ENCODE results near the gene FBXW10B. TPM values are rescaled to one million over a fixed set of nuclear protein-coding genes. Genes with fewer than 3 reads are reported as not detected.
"Not testable (repeated sequence)": the region's sequence is repeated elsewhere in the genome, so short reads cannot be mapped to it uniquely, and the experiment has no call there.

Gene FBXW10B
- total RNA-seq, 4 donors from 2014 or later: 0.41 to 0.64 TPM; not detected in 2

GRCh38 chr17:15652960-15653359, 33.5 kb upstream of the FBXW10B start:
- TF ChIP-seq CTCF (IDR thresholded peaks at IDR 0.05) (no peak), POLR2A (IDR thresholded peaks at IDR 0.05) (no peak)
- H3K9me3 ChIP-seq: no peaks in the 10 kb centered on the region
- H3K36me3 ChIP-seq: no peaks in the 10 kb centered on the region
- no peak overlapping the region for H3K4me3 ChIP-seq
- no peak overlapping the region for H3K27ac ChIP-seq
- DNase-seq: no peak
- intact Hi-C loops (cut with DNase I; ENCODE audit: low total_unique reads): no loop called here
- H3K27me3 ChIP-seq: no peaks in the 10 kb centered on the region
- H3K4me1 ChIP-seq: peaks cover 0 to 3% of the 10 kb centered on the region in 2 donors

- peak; percentile 91 for DNase-seq
- peak overlapping the region; percentile 62 to 70 for H3K27ac ChIP-seq
- TF ChIP-seq POLR2A (IDR thresholded peaks at IDR 0.05) (peak; percentile 31 to 50), CTCF (IDR thresholded peaks at IDR 0.05) (no peak)
- no peaks in the 10 kb centered on the region for H3K27me3 ChIP-seq
- H3K4me1 ChIP-seq: peaks cover 0 to 3% of the 10 kb centered on the region in 2 donors
- H3K4me3 ChIP-seq: peak overlapping the region; percentile 32 to 39
- no peaks in the 10 kb centered on the region for H3K36me3 ChIP-seq
- H3K9me3 ChIP-seq: no peaks in the 10 kb centered on the region
- intact Hi-C loops (cut with DNase I; ENCODE audit: low total_unique reads): no loop called here
These were observed 32.1 kb upstream of the FBXW10B start for GRCh38 chr17:15651583-15652110.

DNA sequence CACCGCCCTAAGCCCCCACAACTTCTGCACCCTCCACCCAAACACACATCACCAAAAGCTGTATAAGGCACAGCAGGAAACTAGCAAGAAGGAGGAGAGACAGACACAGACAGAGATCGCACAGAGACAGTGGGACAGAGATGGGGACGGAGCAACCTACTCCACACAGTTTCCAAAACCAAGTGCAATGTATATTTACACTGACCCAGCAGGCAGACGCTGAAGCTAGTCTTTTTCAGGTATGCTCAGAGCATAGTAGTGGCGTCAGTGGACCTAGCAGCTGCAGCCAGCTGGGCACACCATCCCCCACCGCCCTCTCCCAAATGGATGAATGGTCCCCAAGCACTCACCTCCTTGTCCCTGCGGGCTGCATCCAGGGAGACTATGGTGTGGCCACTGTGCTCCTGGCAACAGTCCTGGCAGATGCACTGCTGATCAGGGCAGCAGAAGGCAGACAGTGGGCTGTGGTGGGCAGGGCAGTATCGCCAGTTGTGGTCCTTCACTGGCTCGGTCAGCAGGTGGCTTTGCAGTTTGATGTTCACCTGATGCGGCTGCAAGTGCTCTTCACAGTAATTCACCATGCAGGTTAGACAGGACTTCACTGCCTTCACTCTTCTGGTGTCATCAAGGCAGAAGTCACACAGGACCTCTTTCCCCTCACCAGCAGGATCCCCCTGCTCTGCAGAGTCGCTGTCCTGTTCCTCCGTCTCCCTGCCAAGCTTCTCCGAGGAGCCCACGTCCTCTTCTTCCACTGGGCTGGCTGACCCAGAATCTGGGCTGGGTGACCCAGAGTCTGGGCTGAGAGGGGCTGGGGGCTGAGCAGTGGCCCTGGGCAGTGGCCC, 31.5 kb upstream of the FBXW10B start:
- H3K4me3 ChIP-seq: peak overlapping the region; percentile 32 to 39
- H3K36me3 ChIP-seq: no peaks in the 10 kb centered on the region
- no peak for DNase-seq
- TF ChIP-seq CTCF (IDR thresholded peaks at IDR 0.05): no peak
- no peak for TF ChIP-seq POLR2A (IDR thresholded peaks at IDR 0.05)
- H3K4me1 ChIP-seq: peaks cover 0 to 3% of the 10 kb centered on the region in 2 donors
- no peaks in the 10 kb centered on the region for H3K9me3 ChIP-seq
- peak overlapping the region; percentile 62 to 70 for H3K27ac ChIP-seq
- no peaks in the 10 kb centered on the region for H3K27me3 ChIP-seq
- intact Hi-C loops (cut with DNase I; ENCODE audit: low total_unique reads): no loop called here

DNA sequence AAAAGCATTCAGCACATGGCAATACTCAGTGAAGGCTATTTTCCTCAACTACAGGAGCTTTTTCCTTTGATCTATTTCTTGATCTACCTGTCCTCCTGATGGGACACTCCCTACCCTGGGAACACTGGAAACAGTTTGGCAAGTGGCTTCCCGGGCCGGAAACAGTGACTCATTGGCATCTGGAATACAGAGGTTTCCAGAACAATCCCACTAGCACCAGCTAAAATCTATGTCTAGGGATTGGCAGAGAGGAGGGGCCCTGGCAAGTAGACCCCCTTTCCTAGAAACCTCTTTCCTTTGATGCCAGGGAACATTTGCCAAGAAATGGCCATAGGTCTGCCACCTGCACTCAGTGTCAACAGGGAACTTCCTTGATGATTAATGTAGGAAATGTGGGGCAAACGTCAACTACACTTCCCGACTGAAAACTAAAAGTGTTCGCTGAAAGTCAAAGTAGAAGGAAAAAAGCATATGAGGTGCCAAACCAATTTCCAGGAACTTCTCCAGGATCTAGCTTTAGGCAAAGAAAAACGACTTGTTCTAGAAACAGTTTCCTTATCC, 30.4 kb upstream of the FBXW10B start:
- DNase-seq: peak; percentile 25 to 61
- no peaks in the 10 kb centered on the region for H3K9me3 ChIP-seq
- TF ChIP-seq POLR2A (IDR thresholded peaks at IDR 0.05) (no peak), CTCF (IDR thresholded peaks at IDR 0.05) (no peak)
- intact Hi-C loops (cut with DNase I; ENCODE audit: low total_unique reads): no loop called here
- peaks cover 0 to 3% of the 10 kb centered on the region in 2 donors for H3K4me1 ChIP-seq
- H3K4me3 ChIP-seq: peak overlapping the region in 1 of 2 donors; percentile 32
- H3K27ac ChIP-seq: peak overlapping the region; percentile 50 to 70
- H3K36me3 ChIP-seq: no peaks in the 10 kb centered on the region
- no peaks in the 10 kb centered on the region for H3K27me3 ChIP-seq

DNA sequence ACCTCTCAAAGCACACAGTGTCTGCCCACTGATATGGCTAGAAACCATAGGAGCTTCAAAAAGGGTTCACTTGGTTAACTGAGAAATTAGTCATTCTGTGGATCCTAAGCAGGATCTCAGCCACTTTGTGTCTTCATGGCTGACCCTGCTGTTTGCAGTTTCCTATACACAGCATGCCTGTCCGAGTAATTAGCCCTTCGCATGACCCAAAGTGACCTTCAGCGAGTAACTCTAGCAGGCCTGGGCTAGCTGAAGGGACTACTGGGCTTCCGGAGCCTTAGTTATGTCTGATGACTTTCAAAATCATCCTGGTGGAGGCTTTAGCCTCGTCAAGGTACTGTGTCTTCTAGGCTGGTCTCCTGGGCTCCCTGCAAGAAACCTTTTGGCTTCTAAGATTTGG, 28.9 kb upstream of the FBXW10B start:
- no peaks in the 10 kb centered on the region for H3K9me3 ChIP-seq
- H3K36me3 ChIP-seq: no peaks in the 10 kb centered on the region
- no peak for DNase-seq
- H3K27me3 ChIP-seq: no peaks in the 10 kb centered on the region
- intact Hi-C loops (cut with DNase I; ENCODE audit: low total_unique reads): no loop called here
- peaks cover 0 to 3% of the 10 kb centered on the region in 2 donors for H3K4me1 ChIP-seq
- H3K4me3 ChIP-seq: no peak overlapping the region
- no peak for TF ChIP-seq POLR2A (IDR thresholded peaks at IDR 0.05)
- no peak for TF ChIP-seq CTCF (IDR thresholded peaks at IDR 0.05)
- no peak overlapping the region for H3K27ac ChIP-seq

DNA sequence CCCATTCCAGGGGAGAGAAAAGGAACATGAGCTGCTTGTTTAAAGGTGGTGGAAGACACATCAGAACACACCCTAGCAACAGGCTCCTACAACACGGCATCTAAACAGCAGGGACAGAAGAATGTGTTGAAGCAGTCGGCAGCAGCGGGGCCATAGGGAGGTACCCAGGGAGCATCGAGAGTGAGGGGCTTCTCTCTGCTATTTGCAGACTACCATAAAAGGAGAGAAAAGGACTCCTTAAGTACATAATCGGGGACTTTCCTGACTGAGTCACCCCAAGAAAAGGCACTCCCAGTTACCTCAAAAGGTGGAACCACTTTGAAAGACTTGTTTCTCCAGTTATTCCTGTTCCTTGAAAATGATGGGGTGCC, 26.4 kb upstream of the FBXW10B start:
- H3K4me3 ChIP-seq; H3K9me3 ChIP-seq; intact Hi-C loops (cut with DNase I; ENCODE audit: low total_unique reads); H3K36me3 ChIP-seq; H3K4me1 ChIP-seq; DNase-seq; H3K27me3 ChIP-seq: not testable (repeated sequence)
- H3K27ac ChIP-seq: peak overlapping the region in 1 of 2 donors; percentile 14

- H3K36me3 ChIP-seq; H3K27me3 ChIP-seq; H3K9me3 ChIP-seq; DNase-seq; H3K4me3 ChIP-seq; intact Hi-C loops (cut with DNase I; ENCODE audit: low total_unique reads); H3K4me1 ChIP-seq: not testable (repeated sequence)
- H3K27ac ChIP-seq: peak overlapping the region in 1 of 2 donors; percentile 14
These were observed 25.8 kb upstream of the FBXW10B start for GRCh38 chr17:15645099-15645941.
